Stimulated activated naive CD8-positive, alpha-beta T cell treated with anti-CD3 and anti-CD28 coated beads, Interleukin-15, Interleukin-2, amounts not matched to agents 100 ng/mL and 50 ng/mL, for 24 hours (primary cell): Measurements from ENCODE around the gene ZNF488.

Source experiments
- H3K27ac Mint-ChIP-seq: one replicate; pipeline ENCODE4 v1.8.0; 2021; ENCODE audit warnings: mild to moderate bottlenecking, mixed read lengths
- H3K27me3 Mint-ChIP-seq: one replicate; pipeline ENCODE4 v1.8.0; 2021; ENCODE audit warnings: mixed read lengths
- H3K36me3 Mint-ChIP-seq: one replicate; pipeline ENCODE4 v1.8.0; 2021; ENCODE audit warnings: low read depth, mixed read lengths
- H3K4me1 Mint-ChIP-seq: one replicate; pipeline ENCODE4 v1.8.0; 2021; ENCODE audit warnings: low read depth, mixed read lengths
- H3K4me3 Mint-ChIP-seq: one replicate; pipeline ENCODE4 v1.8.0; 2021; ENCODE audit warnings: mild to moderate bottlenecking, mixed read lengths
- H3K9me3 Mint-ChIP-seq: one replicate; pipeline ENCODE4 v1.8.0; 2021; ENCODE audit warnings: mixed read lengths

Gene ZNF488

DNA sequence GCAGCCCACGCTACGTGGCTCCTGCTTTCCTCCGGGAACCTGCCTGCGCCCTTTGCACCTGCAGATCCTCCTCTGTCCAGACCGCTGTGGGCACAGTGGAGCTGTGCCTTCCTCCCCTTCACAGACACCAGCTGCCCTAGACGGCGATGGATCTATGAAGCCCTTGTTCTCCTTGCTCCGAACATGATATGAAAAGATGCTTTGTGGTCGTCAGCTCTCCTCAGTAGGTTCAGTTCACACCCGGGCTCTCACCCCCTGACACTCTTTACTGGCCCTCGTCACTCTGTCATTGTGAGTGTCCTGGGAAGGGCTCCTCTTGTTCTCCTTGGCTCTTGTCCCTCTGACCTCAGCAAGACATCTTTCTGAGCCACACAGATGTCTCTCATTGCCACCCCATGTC, 4.2 kb downstream of the ZNF488 start:
- H3K36me3 Mint-ChIP-seq, result no peaks in the 10 kb centered on the region
- H3K4me1 Mint-ChIP-seq, result peaks cover 10% of the 10 kb centered on the region
- H3K9me3 Mint-ChIP-seq, result no peaks in the 10 kb centered on the region
- peaks cover 84% of the 10 kb centered on the region for H3K27me3 Mint-ChIP-seq
- no peak overlapping the region for H3K4me3 Mint-ChIP-seq
- H3K27ac Mint-ChIP-seq, result no peak overlapping the region

DNA sequence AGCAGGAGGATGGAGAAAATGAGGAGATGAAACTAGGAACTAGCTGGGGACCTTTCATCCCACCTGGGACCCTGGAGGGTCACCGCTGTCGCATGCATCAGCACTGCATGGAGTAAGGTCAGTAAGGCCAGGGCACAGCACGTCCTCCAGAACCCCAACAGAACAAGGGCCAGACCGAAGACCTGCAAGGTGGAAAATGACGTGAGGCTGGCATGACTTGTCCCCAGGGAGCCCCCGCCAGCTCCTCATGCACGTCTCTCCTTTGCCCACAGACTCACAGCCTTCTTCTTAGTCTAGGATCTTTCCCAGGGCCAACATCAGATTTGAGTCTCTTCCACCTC, 4.7 kb downstream of the ZNF488 start:
- peaks cover 7% of the 10 kb centered on the region for H3K4me1 Mint-ChIP-seq
- no peak overlapping the region for H3K4me3 Mint-ChIP-seq
- no peak overlapping the region for H3K27ac Mint-ChIP-seq
- H3K27me3 Mint-ChIP-seq, result peaks cover 81% of the 10 kb centered on the region
- no peaks in the 10 kb centered on the region for H3K36me3 Mint-ChIP-seq
- no peaks in the 10 kb centered on the region for H3K9me3 Mint-ChIP-seq

DNA sequence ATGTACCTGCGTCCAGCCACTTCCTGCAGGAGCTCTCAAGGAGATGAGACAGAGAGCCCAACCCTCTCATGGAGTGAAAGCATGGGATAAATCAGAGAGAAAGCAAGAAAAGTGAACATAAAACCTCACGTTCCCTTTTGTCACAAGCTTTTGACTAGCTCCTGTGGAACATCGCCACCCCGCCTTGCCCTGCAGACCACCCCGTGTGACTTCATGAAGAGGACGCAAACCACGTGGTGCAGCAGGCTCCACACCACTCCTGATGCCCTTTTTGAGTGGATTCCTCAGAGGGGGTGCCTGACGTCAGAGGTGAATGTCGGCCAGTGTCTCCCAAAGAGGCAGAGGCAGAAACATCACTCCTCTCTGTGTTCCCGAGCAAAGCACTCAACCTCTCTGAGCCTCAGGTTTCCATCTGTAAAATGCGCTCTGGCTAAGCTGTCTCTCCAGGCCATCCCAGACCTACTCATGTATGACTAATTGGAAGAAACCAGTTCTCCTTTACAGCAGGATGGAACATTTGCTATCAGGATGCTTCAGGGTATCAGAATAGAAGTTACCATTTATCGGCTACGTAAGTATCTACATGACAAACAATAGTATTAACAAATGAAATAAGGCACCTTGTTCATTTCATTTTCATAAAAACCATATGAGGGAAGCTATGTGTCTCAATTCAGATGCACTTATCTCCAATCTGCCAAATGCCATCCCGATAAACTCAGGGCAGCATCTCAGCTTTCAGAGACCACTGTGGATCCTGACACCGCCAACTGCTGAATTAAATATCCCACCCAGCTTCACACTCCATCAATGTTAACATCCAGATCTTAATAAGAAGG, 5.3 kb downstream of the ZNF488 start:
- no peak overlapping the region for H3K27ac Mint-ChIP-seq
- peaks cover 79% of the 10 kb centered on the region for H3K27me3 Mint-ChIP-seq
- no peaks in the 10 kb centered on the region for H3K9me3 Mint-ChIP-seq
- H3K4me1 Mint-ChIP-seq, result peaks cover 5% of the 10 kb centered on the region
- no peaks in the 10 kb centered on the region for H3K36me3 Mint-ChIP-seq
- no peak overlapping the region for H3K4me3 Mint-ChIP-seq

DNA sequence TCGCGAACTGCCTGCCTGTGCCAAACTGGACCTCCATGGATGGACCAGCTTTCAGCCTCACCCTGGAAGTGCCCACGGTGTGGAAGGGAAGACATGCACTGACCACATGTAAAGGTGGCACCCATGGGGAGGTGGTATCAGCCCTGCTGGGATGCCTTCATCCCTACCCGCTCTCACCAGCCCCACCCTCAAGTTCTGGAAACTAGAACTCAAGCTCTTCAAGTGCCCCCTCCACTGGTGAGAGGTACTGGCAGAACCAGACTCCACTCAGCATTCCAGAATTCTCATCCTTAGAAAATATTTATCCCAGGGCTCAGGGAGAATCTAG, 5.9 kb downstream of the ZNF488 start:
- Mint-ChIP-seq H3K36me3 (no peaks in the 10 kb centered on the region), H3K4me3 (no peak overlapping the region), H3K27me3 (peaks cover 73% of the 10 kb centered on the region), H3K27ac (no peak overlapping the region), H3K4me1 (no peaks in the 10 kb centered on the region), H3K9me3 (no peaks in the 10 kb centered on the region)

DNA sequence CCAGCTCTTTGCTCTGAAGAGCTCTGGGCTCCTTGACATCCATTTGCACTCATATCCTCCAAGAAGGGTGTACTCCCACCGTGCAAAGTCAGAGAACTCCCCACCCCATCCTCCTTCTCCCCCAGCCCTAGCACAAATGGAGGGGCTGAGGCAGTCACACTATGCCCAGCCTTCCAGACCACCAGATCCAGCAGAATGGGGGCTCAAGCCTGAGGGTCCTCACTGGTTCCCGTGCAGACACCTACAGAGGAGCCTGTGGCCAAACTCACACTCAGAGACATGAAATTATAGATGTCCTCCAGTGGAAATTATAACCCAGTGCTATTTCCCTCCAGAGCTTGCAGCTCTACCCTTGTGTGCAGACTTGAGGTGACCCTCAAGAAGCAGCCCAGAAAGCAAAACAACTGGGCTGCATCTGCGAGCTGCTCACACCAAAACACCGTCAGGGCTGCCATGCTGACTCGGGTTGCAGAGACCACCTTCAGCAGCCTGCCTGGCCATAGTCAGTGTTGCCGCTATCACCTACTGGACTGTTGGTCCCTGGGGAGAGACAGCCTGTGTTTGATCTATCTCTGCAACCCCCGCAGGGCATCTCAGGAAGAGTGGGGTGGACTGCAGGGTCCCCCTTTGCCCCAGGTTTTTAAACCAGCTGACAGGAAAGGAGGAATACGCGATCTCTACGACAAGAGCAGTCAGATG, 7.4 kb downstream of the ZNF488 start:
- Mint-ChIP-seq H3K4me3 (no peak overlapping the region), H3K9me3 (no peaks in the 10 kb centered on the region), H3K4me1 (no peaks in the 10 kb centered on the region), H3K27me3 (peaks cover 60% of the 10 kb centered on the region), H3K27ac (no peak overlapping the region), H3K36me3 (no peaks in the 10 kb centered on the region)

DNA sequence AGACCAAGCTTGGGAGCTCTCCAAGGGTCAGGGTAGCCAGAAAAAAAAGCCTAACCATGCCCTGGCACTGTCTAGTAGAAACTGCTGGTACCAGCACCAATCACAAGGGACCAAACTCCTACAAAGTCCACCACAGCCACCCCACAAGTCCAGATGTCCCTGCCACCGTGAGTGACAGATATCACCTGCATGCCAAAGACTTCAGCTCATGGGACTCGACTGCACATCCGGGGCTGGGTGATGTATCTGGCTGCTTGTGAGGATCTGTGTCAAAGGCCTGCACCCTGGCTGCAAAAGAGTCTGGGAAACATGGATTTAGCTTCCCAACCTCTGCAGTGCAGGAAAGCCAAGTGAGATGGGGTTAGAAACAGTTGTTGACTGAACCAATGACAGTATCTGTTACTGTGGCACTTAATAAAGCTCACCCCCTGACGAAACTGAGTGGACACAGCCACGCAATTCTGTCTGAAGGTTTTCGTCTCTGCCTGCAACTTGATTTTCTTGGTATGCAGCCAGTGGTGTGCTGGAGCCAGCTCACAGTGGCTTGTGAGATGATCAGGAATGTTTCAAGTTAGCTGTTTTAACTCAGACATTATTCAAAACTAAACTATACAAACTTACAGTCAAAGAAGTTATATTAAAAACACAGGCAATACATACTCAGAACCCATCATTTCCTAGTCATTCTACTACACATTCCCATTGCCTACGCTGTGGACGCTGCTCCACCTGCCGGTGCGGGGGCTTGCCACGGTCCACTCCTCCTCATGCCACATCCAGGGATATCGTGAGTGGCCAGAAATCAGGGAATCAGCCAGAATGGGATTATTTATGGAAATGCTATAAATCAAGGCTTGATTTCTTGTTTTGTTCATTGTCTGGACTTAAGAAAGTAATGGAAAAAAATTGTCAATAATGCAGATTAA, 9.2 kb downstream of the ZNF488 start:
- H3K4me3 Mint-ChIP-seq, result no peak overlapping the region
- H3K9me3 Mint-ChIP-seq, result no peaks in the 10 kb centered on the region
- H3K27me3 Mint-ChIP-seq, result peaks cover 42% of the 10 kb centered on the region
- no peaks in the 10 kb centered on the region for H3K4me1 Mint-ChIP-seq
- no peak overlapping the region for H3K27ac Mint-ChIP-seq
- H3K36me3 Mint-ChIP-seq, result no peaks in the 10 kb centered on the region

DNA sequence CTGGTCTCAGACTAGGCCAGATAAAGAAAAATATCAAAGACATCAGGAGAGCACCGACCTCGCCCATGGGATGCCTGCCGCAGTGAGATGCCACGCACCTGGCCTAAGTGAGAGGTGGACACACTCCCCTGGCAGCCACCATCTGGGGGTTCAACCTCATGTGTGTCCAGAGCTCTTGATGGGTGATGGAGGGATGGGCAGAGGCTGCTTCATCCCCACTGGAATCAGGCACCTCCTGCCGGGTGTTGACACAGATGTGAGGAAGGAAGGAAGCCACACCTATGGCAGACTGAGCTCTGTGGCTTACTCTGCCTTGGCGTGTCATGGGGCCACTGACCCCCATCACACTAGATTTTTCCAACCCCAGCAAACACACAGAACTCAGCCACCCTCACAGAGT, 11.4 kb downstream of the ZNF488 start:
- no peaks in the 10 kb centered on the region for H3K4me1 Mint-ChIP-seq
- no peak overlapping the region for H3K27ac Mint-ChIP-seq
- no peaks in the 10 kb centered on the region for H3K36me3 Mint-ChIP-seq
- H3K4me3 Mint-ChIP-seq, result no peak overlapping the region
- no peaks in the 10 kb centered on the region for H3K9me3 Mint-ChIP-seq
- peaks cover 22% of the 10 kb centered on the region for H3K27me3 Mint-ChIP-seq

DNA sequence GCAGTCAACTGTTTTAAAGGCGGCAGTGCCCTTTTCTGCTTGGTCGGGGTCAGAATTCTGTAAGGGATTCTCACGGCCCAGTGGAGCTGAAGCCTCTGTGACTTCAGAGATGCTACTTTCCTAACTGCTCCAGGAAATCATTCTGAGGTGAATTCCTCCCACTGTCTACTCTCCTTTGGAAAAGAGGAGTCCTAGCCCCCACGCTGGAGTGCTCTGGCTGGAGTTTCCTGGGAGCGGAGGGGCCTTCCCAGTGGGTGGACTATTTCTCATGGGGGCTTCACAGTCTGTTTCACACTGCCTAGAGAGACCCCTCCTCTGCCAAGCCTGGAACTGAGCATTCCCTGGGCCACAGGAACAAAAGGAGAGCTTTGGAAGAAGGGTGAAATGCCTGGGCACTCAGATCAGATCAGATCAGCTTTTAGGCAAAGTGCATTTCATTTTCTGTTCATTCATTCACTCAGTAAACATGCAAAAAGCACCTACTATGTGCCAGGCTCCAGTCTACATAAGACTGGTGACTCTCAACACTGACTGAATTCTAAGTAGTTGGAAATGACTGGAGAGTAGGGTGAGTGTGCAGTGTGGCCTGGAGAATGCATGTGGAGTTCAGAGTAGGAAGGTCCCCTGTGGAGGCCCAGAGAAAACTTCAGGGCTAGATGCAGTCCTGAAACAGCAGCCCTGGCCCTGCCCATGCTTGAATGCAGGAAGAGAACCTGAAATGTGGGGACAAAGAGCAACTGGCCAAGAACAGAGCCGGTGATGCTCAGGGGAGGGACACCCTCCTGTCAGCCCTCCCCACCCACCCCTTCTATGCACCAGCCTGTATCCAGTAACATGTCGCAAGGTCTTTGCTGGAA, 12.2 kb downstream of the ZNF488 start:
- Mint-ChIP-seq H3K27ac (no peak overlapping the region), H3K4me1 (no peaks in the 10 kb centered on the region), H3K27me3 (peaks cover 13% of the 10 kb centered on the region), H3K4me3 (no peak overlapping the region), H3K9me3 (no peaks in the 10 kb centered on the region), H3K36me3 (no peaks in the 10 kb centered on the region)

DNA sequence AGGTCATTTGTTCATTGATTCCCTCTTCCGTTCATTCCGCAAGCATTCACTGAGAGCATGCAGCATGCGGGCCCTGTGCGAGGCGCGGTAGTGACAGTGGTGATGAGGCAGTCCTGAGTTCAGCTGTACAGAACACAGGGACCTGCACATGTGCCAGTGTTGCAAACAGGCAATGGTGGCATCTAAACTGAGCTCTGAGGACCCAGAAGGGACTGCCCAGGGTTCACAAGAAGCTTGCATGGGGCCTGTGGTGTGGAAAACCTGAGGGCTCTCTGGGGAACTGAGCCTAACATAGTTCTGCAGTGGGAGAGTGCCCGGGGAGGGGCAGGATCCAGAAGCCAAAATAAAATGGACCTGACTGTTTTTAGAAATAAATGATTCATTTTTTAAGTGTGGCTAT, 13.2 kb downstream of the ZNF488 start:
- Mint-ChIP-seq H3K27me3 (peaks cover 4% of the 10 kb centered on the region), H3K4me1 (no peaks in the 10 kb centered on the region), H3K4me3 (no peak overlapping the region), H3K9me3 (no peaks in the 10 kb centered on the region), H3K36me3 (no peaks in the 10 kb centered on the region), H3K27ac (no peak overlapping the region)

DNA sequence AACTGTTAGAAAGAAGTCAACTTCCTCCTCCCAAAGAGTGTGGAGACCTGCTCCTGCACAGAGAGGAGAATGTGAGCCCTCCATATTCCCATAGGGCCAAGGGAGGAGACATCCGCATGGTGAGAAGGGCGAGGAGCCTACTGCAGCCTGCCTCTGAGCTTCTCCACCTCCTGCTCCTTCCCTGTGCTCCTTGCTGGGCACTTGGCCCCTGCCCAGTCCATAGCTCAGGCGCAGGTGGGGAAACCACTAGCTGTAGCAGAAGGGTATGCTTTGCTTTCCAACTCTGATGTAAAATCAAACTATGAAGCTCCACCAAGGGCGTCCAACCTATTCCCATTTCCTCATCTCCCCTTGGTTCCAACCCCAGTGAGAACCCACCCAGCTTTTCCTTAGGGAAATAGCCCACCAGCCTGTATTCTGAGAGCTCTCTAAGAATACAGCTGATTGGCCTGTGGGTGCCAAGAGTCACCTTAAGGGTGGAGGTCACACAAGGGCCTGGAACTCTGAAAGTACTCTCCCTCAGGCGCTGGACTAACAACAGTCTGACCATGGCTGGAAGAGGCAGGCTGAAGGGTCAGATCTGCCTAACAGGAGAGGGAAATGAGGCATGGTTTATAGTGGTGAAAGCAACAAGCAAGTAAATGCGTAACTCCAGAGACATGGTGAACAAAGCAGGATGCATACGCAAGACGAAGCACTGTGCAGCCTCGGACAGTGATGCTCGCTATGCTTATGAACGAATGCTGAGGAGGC, 13.9 kb downstream of the ZNF488 start:
- no peaks in the 10 kb centered on the region for H3K4me1 Mint-ChIP-seq
- no peak overlapping the region for H3K4me3 Mint-ChIP-seq
- no peaks in the 10 kb centered on the region for H3K36me3 Mint-ChIP-seq
- H3K9me3 Mint-ChIP-seq, result no peaks in the 10 kb centered on the region
- no peak overlapping the region for H3K27ac Mint-ChIP-seq
- H3K27me3 Mint-ChIP-seq, result no peaks in the 10 kb centered on the region

DNA sequence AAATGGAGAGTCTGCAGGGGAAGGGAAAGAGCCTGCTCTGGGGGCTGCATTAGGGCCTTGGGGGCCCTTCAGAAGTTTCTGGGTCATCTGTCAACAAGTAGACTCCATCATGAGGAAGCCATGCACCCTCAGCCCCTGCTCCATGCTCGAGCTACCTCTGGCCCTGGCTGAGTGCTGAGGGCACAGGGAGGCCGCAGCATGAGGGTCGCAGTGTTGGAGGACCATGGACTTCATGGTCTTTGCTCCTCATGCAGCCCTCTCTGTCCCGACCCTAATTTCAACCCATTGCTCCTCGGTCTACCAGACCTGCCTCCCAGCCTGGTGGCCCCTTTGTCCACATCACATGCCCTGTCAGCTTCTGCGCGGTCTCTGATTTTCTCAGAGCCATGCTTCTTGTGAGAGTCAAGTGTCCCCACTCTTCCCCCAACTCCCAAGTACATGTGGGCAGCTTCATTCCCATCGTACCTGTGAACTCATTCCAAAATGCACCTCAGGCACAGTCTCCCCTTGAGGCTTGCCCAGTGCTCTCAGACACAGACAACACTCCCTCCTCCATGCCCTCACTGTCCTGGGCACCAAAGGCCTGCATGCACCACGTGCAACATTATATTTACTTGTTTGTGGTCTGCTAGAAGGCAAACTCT, 14.7 kb downstream of the ZNF488 start:
- Mint-ChIP-seq H3K27ac (no peak overlapping the region), H3K27me3 (no peaks in the 10 kb centered on the region), H3K36me3 (no peaks in the 10 kb centered on the region), H3K9me3 (no peaks in the 10 kb centered on the region), H3K4me3 (no peak overlapping the region), H3K4me1 (no peaks in the 10 kb centered on the region)

DNA sequence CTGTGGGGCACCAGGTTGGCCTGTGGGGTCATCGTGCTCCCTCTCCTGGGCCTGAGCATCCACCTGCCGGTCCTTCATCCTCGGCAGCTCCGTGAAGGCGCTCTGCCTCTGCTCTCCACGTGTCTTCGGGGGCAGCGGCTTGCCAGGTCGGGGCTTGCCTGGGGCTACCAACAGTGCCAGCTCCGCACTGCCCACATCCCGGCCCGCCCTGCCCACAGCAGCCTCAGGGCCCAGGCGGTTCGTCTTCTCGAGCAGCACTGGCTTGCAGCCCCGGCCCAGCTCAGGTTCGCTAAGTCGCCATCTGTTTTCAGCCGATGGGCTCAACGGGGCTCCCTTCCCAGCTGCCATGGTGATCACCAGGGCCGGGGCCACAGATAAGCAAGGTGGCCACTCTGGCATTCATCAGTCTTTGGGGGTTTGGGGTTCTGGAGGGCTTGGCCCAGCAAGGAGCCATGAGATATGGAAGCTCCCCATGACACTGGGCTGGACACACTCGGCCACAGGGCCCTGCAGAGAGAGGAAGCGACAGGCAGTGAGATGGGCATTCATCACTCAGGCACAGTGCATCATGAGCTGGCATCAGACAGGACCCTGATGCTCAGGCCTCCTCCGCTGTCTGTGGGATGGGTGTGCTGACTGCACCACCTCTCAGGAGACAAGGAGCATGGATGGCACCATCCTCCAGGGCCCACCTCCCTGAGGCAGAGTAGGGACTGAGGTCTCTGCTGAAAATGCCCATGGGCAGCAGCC, 15.5 kb downstream of the ZNF488 start:
- H3K27me3 Mint-ChIP-seq, result no peaks in the 10 kb centered on the region
- no peaks in the 10 kb centered on the region for H3K9me3 Mint-ChIP-seq
- no peaks in the 10 kb centered on the region for H3K4me1 Mint-ChIP-seq
- no peaks in the 10 kb centered on the region for H3K36me3 Mint-ChIP-seq
- H3K4me3 Mint-ChIP-seq, result no peak overlapping the region
- no peak overlapping the region for H3K27ac Mint-ChIP-seq

DNA sequence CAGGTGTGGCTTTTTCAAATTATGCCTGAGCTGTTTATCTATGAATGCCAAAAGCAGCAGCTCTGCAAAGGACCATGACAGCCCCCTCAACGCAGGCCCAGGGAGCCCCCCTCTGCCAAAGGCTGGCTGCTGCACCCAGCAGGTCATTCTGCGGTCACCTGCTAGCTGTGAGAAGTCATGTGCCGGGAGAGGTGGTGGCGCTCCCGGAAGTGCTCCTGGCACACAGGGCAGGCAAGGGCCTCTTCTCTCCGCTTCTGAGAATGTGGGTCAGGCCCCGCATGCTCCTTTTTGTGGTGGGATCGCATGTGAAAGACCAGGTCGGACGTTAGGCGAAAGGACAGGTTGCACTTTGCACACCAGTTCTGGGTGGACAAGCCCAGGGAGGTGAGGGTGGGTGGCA, 16.4 kb downstream of the ZNF488 start:
- Mint-ChIP-seq H3K27ac (no peak overlapping the region), H3K27me3 (no peaks in the 10 kb centered on the region), H3K36me3 (no peaks in the 10 kb centered on the region), H3K9me3 (no peaks in the 10 kb centered on the region), H3K4me3 (no peak overlapping the region), H3K4me1 (no peaks in the 10 kb centered on the region)
